Parathyroid adenoma (tissue), 2 donors: ENCODE measurements around the gene DISC1.

ENCODE experiments used
- H2AFZ ChIP-seq: fragments of 300-600 bp; sonication (generic); one replicate; pipeline ENCODE4 v1.7.0; 2017; ENCODE audit warnings: antibody characterized with exemption, mild to moderate bottlenecking
- H3K27ac ChIP-seq: fragments of 300-600 bp; sonication (generic); one replicate; pipeline ENCODE4 v1.7.0; 2017
- H3K27me3 ChIP-seq: fragments of 300-600 bp; sonication (generic); one replicate; pipeline ENCODE4 v1.7.0; 2017; ENCODE audit warnings: low read length; ENCODE audit not compliant: control insufficient read depth, insufficient read depth
- H3K36me3 ChIP-seq: fragments of 300-600 bp; sonication (generic); one replicate; pipeline ENCODE4 v1.7.0; 2017; ENCODE audit warnings: low read length; ENCODE audit not compliant: control insufficient read depth, insufficient read depth
- H3K4me1 ChIP-seq: fragments of 300-600 bp; sonication (generic); one replicate; pipeline ENCODE4 v1.7.0; 2017; ENCODE audit warnings: control low read depth
- H3K4me2 ChIP-seq: fragments of 300-600 bp; sonication (generic); one replicate; pipeline ENCODE4 v1.7.0; 2017; ENCODE audit warnings: low read length
- H3K4me3 ChIP-seq: fragments of 300-600 bp; sonication (generic); one replicate; pipeline ENCODE4 v1.7.0; 2017; ENCODE audit warnings: low read depth, low read length
- H3K79me2 ChIP-seq: fragments of 300-600 bp; sonication (generic); one replicate; pipeline ENCODE4 v1.7.0; 2017; ENCODE audit warnings: control low read depth
- H3K9ac ChIP-seq: fragments of 300-600 bp; sonication (generic); one replicate; pipeline ENCODE4 v1.7.0; 2017; ENCODE audit warnings: mild to moderate bottlenecking
- H3K9me3 ChIP-seq: fragments of 300-600 bp; sonication (generic); one replicate; pipeline ENCODE4 v1.7.0; 2017; ENCODE audit warnings: low read length; ENCODE audit not compliant: control insufficient read depth
- CTCF ChIP-seq: fragments of 300-600 bp; sonication (generic); IDR thresholded peaks from one replicate; pipeline ENCODE4 v1.7.0; 2017; ENCODE audit warnings: antibody characterized with exemption, mild to moderate bottlenecking
- donor health status: primary hyperparathyroidism.

Gene DISC1

DNA sequence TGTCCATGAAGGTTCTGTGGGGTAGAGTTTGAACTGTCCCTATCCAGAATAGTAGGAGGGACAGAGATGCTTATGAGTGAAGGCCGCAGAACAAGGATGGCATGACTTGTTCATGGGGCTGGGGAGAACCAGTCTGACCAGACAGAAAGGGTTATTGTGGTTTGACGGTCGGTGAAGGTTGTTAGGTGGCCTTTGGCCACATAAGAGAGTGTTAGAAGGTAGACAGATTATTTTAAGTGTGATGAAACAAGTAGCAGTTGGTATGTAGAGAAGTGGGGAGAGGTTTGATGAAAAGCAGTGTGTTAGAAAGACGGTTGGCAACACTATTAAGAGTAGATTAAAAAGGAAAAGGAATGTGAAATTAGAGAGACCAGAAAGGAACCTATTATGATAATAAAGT lies 355.1 kb downstream of the DISC1 start:
- no peak overlapping the region for H3K4me2 ChIP-seq
- H3K9me3 ChIP-seq = no peaks in the 10 kb centered on the region
- peaks cover 5% of the 10 kb centered on the region for H3K4me1 ChIP-seq
- H2AFZ ChIP-seq = peak overlapping the region; percentile 22
- H3K36me3 ChIP-seq = no peaks in the 10 kb centered on the region
- H3K9ac ChIP-seq = no peak overlapping the region
- no peaks in the 10 kb centered on the region for H3K27me3 ChIP-seq
- H3K79me2 ChIP-seq = no peaks in the 10 kb centered on the region
- H3K27ac ChIP-seq = peak overlapping the region; percentile 70
- H3K4me3 ChIP-seq = no peak overlapping the region
- TF ChIP-seq CTCF = no peak

DNA sequence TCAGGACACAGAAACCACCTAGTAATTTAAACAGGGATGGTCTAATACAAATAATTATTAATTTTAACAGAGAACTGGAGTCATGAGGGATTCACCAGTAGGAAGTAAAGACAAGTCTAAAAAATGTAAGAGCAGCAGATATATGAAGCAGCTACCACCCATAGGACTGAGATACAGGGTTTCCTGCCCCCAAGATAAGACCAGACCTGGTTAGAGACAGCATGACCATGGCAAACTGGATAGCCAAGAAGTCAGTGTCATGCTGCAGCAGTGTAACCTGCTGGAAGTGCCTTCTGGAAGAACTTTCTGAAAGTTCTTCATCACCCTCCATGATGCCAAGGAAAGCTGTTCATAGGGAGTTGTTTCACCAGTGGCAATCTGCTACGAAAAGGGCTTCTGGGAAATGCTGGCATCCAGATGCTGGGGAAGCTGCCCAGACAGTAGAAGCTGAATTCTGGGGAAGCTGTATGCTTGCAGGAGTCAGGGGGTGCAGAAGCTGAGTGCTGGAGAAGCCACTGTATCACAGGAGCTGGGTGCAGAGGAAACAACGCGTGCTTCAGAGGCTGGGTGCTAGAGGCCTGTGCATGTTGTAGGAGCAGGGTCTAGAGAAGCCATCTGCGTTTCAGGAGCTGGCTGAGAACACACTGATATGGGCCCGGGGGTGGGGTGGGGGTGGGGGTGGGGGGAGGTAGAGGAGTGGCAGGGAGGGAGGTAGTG lies 356.4 kb downstream of the DISC1 start:
- Histone ChIP-seq H3K9me3 (no peaks in the 10 kb centered on the region), H3K4me1 (peaks cover 5% of the 10 kb centered on the region), H3K4me2 (peak overlapping the region; percentile 21), H3K27ac (peak overlapping the region; percentile 70), H3K79me2 (no peaks in the 10 kb centered on the region), H2AFZ (peak overlapping the region; percentile 53), H3K27me3 (no peaks in the 10 kb centered on the region), H3K9ac (no peak overlapping the region), H3K4me3 (no peak overlapping the region), H3K36me3 (no peaks in the 10 kb centered on the region)
- no peak for TF ChIP-seq CTCF

- Histone ChIP-seq H3K27ac (no peak overlapping the region), H3K4me1 (peaks cover 5% of the 10 kb centered on the region), H2AFZ (no peak overlapping the region), H3K27me3 (no peaks in the 10 kb centered on the region), H3K4me2 (no peak overlapping the region), H3K9ac (no peak overlapping the region), H3K9me3 (no peaks in the 10 kb centered on the region), H3K4me3 (no peak overlapping the region), H3K36me3 (no peaks in the 10 kb centered on the region), H3K79me2 (no peaks in the 10 kb centered on the region)
- no peak for TF ChIP-seq CTCF
Observed at GRCh38 chr1:231983588-231984193, 357.1 kb downstream of the DISC1 start.

DNA sequence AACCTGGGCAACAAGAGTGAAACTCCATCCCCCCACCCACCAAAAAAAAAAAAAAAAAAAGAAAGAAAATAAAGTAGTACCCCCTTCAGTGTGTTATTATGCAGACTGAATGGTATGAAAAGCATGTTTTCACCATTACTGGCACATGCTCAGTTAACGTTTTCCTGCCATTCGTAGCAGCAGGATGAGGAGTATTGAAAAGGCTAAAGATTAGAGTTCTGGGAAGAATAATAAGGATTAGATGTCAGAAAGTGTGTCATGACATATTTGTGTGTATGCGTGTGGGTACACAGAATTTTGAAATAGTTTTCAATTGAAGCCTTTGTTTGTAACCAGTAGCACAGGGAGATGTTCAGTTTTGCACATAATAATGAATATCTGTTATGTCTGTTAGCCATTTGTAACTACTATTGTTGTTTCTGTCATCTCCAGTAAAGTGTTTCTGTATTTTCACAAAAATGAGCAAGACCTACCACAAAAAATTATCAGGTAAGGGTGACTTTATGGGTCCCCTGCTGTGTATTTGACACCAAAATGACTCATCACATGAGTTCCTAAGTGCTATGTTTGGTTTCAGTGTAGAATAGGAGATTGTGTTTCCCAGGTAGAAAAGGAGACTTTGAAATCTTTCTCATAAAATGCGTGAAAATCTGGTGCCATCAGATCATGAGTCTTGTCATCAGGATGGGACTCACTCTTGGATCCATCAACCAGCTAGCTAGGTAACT lies 358.9 kb downstream of the DISC1 start:
- Histone ChIP-seq H3K4me2 (no peak overlapping the region), H3K27ac (no peak overlapping the region)
- TF ChIP-seq CTCF = no peak

More for the DNA sequence above, 358.9 kb downstream of the DISC1 start:
- Histone ChIP-seq H3K4me1 (peaks cover 5% of the 10 kb centered on the region), H3K27me3 (no peaks in the 10 kb centered on the region), H2AFZ (no peak overlapping the region), H3K79me2 (no peaks in the 10 kb centered on the region), H3K9me3 (no peaks in the 10 kb centered on the region), H3K4me3 (no peak overlapping the region), H3K9ac (no peak overlapping the region), H3K36me3 (no peaks in the 10 kb centered on the region)
